ENCODE data around the gene TNFAIP3. TPM values are rescaled to one million over a fixed set of nuclear protein-coding genes. Genes with fewer than 3 reads are reported as not detected.

TNFAIP3 gene
- total RNA-seq, 1 donor from 2014 or later, result 44.6 TPM

- Histone ChIP-seq H3K9me3 (no peaks in the 10 kb centered on the region), H3K36me3 (no peaks in the 10 kb centered on the region), H3K27me3 (ENCODE audit: low read depth) (no peaks in the 10 kb centered on the region), H3K27ac (no peak overlapping the region), H3K4me1 (peaks cover 8% of the 10 kb centered on the region), H3K4me3 (no peak overlapping the region)
- DNase-seq (no peak), ATAC-seq (no peak)
- TF ChIP-seq CTCF (IDR thresholded peaks at IDR 0.05), result no peak
- intact Hi-C loops (cut with DNase I), result no loop called here
Observed at GRCh38 chr6:137827977-137828810, 38.9 kb upstream of the TNFAIP3 start.

GRCh38 chr6:137829641-137830083 is 37.4 kb upstream of the TNFAIP3 start:
- TF ChIP-seq CTCF (IDR thresholded peaks at IDR 0.05), result no peak
- intact Hi-C loops (cut with DNase I), result no loop called here
- Histone ChIP-seq H3K4me1 (peaks cover 1% of the 10 kb centered on the region), H3K27me3 (ENCODE audit: low read depth) (no peaks in the 10 kb centered on the region), H3K36me3 (no peaks in the 10 kb centered on the region), H3K4me3 (no peak overlapping the region), H3K27ac (no peak overlapping the region), H3K9me3 (no peaks in the 10 kb centered on the region)
- DNase-seq (no peak), ATAC-seq (no peak)

GRCh38 chr6:137830511-137830911 is 36.5 kb upstream of the TNFAIP3 start:
- Histone ChIP-seq H3K36me3 (no peaks in the 10 kb centered on the region), H3K4me1 (no peaks in the 10 kb centered on the region), H3K9me3 (no peaks in the 10 kb centered on the region), H3K27me3 (ENCODE audit: low read depth) (no peaks in the 10 kb centered on the region), H3K4me3 (no peak overlapping the region), H3K27ac (no peak overlapping the region)
- no peak for TF ChIP-seq CTCF (IDR thresholded peaks at IDR 0.05)
- intact Hi-C loops (cut with DNase I), result no loop called here
- ATAC-seq, result no peak
- DNase-seq, result no peak

- no peak for ATAC-seq
- H3K27me3 ChIP-seq (ENCODE audit: low read depth), result no peaks in the 10 kb centered on the region
- TF ChIP-seq CTCF (IDR thresholded peaks at IDR 0.05), result no peak
- no peaks in the 10 kb centered on the region for H3K4me1 ChIP-seq
- intact Hi-C loops (cut with DNase I), result no loop called here
- no peaks in the 10 kb centered on the region for H3K9me3 ChIP-seq
- DNase-seq, result no peak
- no peaks in the 10 kb centered on the region for H3K36me3 ChIP-seq
- no peak overlapping the region for H3K27ac ChIP-seq
- no peak overlapping the region for H3K4me3 ChIP-seq
Observed at GRCh38 chr6:137832110-137832509, 34.9 kb upstream of the TNFAIP3 start.

GRCh38 chr6:137834508-137834907 is 32.6 kb upstream of the TNFAIP3 start:
- TF ChIP-seq CTCF (IDR thresholded peaks at IDR 0.05), result no peak
- no peak for ATAC-seq
- Histone ChIP-seq H3K27ac (no peak overlapping the region), H3K4me3 (no peak overlapping the region), H3K4me1 (no peaks in the 10 kb centered on the region), H3K9me3 (no peaks in the 10 kb centered on the region), H3K36me3 (no peaks in the 10 kb centered on the region), H3K27me3 (ENCODE audit: low read depth) (no peaks in the 10 kb centered on the region)
- intact Hi-C loops (cut with DNase I), result no loop called here
- DNase-seq, result no peak

Data from lower lobe of right lung (tissue), 2 donors.